ENCODE results near the gene EXOC6B. TPM values are rescaled to one million over a fixed set of nuclear protein-coding genes. Genes with fewer than 3 reads are reported as not detected.

Gene EXOC6B
- total and polyA plus RNA-seq, 4 donors: 5.8 to 45.9 (median 26.2) TPM

GRCh38 chr2:72806280-72806945, 19.4 kb downstream of the EXOC6B start:
- H3K4me3 ChIP-seq (ENCODE audit: low read length in 2 of 2): no peak overlapping the region
- H3K9me3 ChIP-seq (ENCODE audit: control insufficient read depth, low read length): peaks cover 3% of the 10 kb centered on the region
- peaks cover 0 to 2% of the 10 kb centered on the region in 2 donors for H3K36me3 ChIP-seq (ENCODE audit: control insufficient read depth in 1 of 2, insufficient read depth in 2 of 2, low read length in 1 of 2)
- H3K27me3 ChIP-seq (ENCODE audit: control insufficient read depth in 1 of 2, insufficient read depth in 2 of 2, low read length in 1 of 2): no peaks in the 10 kb centered on the region
- H3K4me1 ChIP-seq (ENCODE audit: control insufficient read depth in 1 of 2, insufficient read depth in 2 of 2, low read length in 2 of 2): no peaks in the 10 kb centered on the region
- no peak for DNase-seq
- no peak for ATAC-seq (ENCODE audit: low FRiP score)
- H3K27ac ChIP-seq (ENCODE audit: low read depth in 1 of 2, low read length in 2 of 2): no peak overlapping the region
- intact Hi-C loops (cut with DNase I): no loop called here
- WGBS, 2 donors: 95 to 98% methylated on average over 3 of the region's 3 CpGs

- Histone ChIP-seq H3K4me1 (ENCODE audit: control insufficient read depth in 1 of 2, insufficient read depth in 2 of 2, low read length in 2 of 2) (no peaks in the 10 kb centered on the region), H3K36me3 (ENCODE audit: control insufficient read depth in 1 of 2, insufficient read depth in 2 of 2, low read length in 1 of 2) (no peaks in the 10 kb centered on the region), H3K27me3 (ENCODE audit: control insufficient read depth in 1 of 2, insufficient read depth in 2 of 2, low read length in 1 of 2) (no peaks in the 10 kb centered on the region), H3K27ac (ENCODE audit: low read depth in 1 of 2, low read length in 2 of 2) (no peak overlapping the region), H3K4me3 (ENCODE audit: low read length in 2 of 2) (no peak overlapping the region), H3K9me3 (ENCODE audit: control insufficient read depth, low read length) (peaks cover under 1% of the 10 kb centered on the region)
- ATAC-seq (ENCODE audit: low FRiP score) (no peak), DNase-seq (no peak)
- intact Hi-C loops (cut with DNase I): no loop called here
Measured at GRCh38 chr2:72803626-72804320, 22.1 kb downstream of the EXOC6B start.

- intact Hi-C loops (cut with DNase I): no loop called here
- Histone ChIP-seq H3K9me3 (ENCODE audit: control insufficient read depth, low read length) (no peaks in the 10 kb centered on the region), H3K4me1 (ENCODE audit: control insufficient read depth in 1 of 2, insufficient read depth in 2 of 2, low read length in 2 of 2) (no peaks in the 10 kb centered on the region), H3K4me3 (ENCODE audit: low read length in 2 of 2) (no peak overlapping the region), H3K27me3 (ENCODE audit: control insufficient read depth in 1 of 2, insufficient read depth in 2 of 2, low read length in 1 of 2) (no peaks in the 10 kb centered on the region), H3K27ac (ENCODE audit: low read depth in 1 of 2, low read length in 2 of 2) (no peak overlapping the region), H3K36me3 (ENCODE audit: control insufficient read depth in 1 of 2, insufficient read depth in 2 of 2, low read length in 1 of 2) (no peaks in the 10 kb centered on the region)
- no peak for DNase-seq
- WGBS, 2 donors: 78 to 81% methylated on average over 1 of the region's 1 CpG
- no peak for ATAC-seq (ENCODE audit: low FRiP score)
Measured at GRCh38 chr2:72803151-72803550, 22.7 kb downstream of the EXOC6B start.

- intact Hi-C loops (cut with DNase I): no loop called here
Measured at GRCh38 chr2:72800492-72800891, 25.3 kb downstream of the EXOC6B start.

GRCh38 chr2:72797740-72798139, 28.1 kb downstream of the EXOC6B start:
- Histone ChIP-seq H3K9me3 (ENCODE audit: control insufficient read depth, low read length) (no peaks in the 10 kb centered on the region), H3K4me3 (ENCODE audit: low read length in 2 of 2) (no peak overlapping the region), H3K27me3 (ENCODE audit: control insufficient read depth in 1 of 2, insufficient read depth in 2 of 2, low read length in 1 of 2) (no peaks in the 10 kb centered on the region), H3K36me3 (ENCODE audit: control insufficient read depth in 1 of 2, insufficient read depth in 2 of 2, low read length in 1 of 2) (no peaks in the 10 kb centered on the region), H3K4me1 (ENCODE audit: control insufficient read depth in 1 of 2, insufficient read depth in 2 of 2, low read length in 2 of 2) (peaks cover 1 to 6% of the 10 kb centered on the region in 2 donors), H3K27ac (ENCODE audit: low read depth in 1 of 2, low read length in 2 of 2) (no peak overlapping the region)
- 96 to 97% methylated on average over 4 of the region's 4 CpGs for WGBS, 2 donors
- no peak for DNase-seq
- ATAC-seq (ENCODE audit: low FRiP score): no peak
- intact Hi-C loops (cut with DNase I): no loop called here

More at GRCh38 chr2:72800492-72800891, 25.3 kb downstream of the EXOC6B start:
- ATAC-seq (ENCODE audit: low FRiP score): no peak
- Histone ChIP-seq H3K4me1 (ENCODE audit: control insufficient read depth in 1 of 2, insufficient read depth in 2 of 2, low read length in 2 of 2) (peaks cover 0 to 1% of the 10 kb centered on the region in 2 donors), H3K9me3 (ENCODE audit: control insufficient read depth, low read length) (no peaks in the 10 kb centered on the region), H3K27ac (ENCODE audit: low read depth in 1 of 2, low read length in 2 of 2) (no peak overlapping the region), H3K36me3 (ENCODE audit: control insufficient read depth in 1 of 2, insufficient read depth in 2 of 2, low read length in 1 of 2) (no peaks in the 10 kb centered on the region), H3K4me3 (ENCODE audit: low read length in 2 of 2) (no peak overlapping the region), H3K27me3 (ENCODE audit: control insufficient read depth in 1 of 2, insufficient read depth in 2 of 2, low read length in 1 of 2) (no peaks in the 10 kb centered on the region)
- 97 to 98% methylated on average over 2 of the region's 2 CpGs for WGBS, 2 donors
- no peak for DNase-seq

GRCh38 chr2:72796766-72797165, 29.1 kb downstream of the EXOC6B start:
- no peak for DNase-seq
- intact Hi-C loops (cut with DNase I): no loop called here

GRCh38 chr2:72794572-72794971, 31.3 kb downstream of the EXOC6B start:
- Histone ChIP-seq H3K27ac (ENCODE audit: low read depth in 1 of 2, low read length in 2 of 2) (no peak overlapping the region), H3K4me3 (ENCODE audit: low read length in 2 of 2) (no peak overlapping the region), H3K9me3 (ENCODE audit: control insufficient read depth, low read length) (no peaks in the 10 kb centered on the region), H3K27me3 (ENCODE audit: control insufficient read depth in 1 of 2, insufficient read depth in 2 of 2, low read length in 1 of 2) (no peaks in the 10 kb centered on the region), H3K36me3 (ENCODE audit: control insufficient read depth in 1 of 2, insufficient read depth in 2 of 2, low read length in 1 of 2) (no peaks in the 10 kb centered on the region), H3K4me1 (ENCODE audit: control insufficient read depth in 1 of 2, insufficient read depth in 2 of 2, low read length in 2 of 2) (peaks cover 1 to 8% of the 10 kb centered on the region in 2 donors)
- no peak for ATAC-seq (ENCODE audit: low FRiP score)
- intact Hi-C loops (cut with DNase I): no loop called here
- WGBS, 2 donors: 81 to 84% methylated on average over 1 of the region's 1 CpG
- no peak for DNase-seq

More at GRCh38 chr2:72796766-72797165, 29.1 kb downstream of the EXOC6B start:
- H3K4me1 ChIP-seq (ENCODE audit: control insufficient read depth in 1 of 2, insufficient read depth in 2 of 2, low read length in 2 of 2): peaks cover 1 to 6% of the 10 kb centered on the region in 2 donors
- H3K27ac ChIP-seq (ENCODE audit: low read depth in 1 of 2, low read length in 2 of 2): no peak overlapping the region
- H3K27me3 ChIP-seq (ENCODE audit: control insufficient read depth in 1 of 2, insufficient read depth in 2 of 2, low read length in 1 of 2): no peaks in the 10 kb centered on the region
- no peak overlapping the region for H3K4me3 ChIP-seq (ENCODE audit: low read length in 2 of 2)
- no peak for ATAC-seq (ENCODE audit: low FRiP score)
- H3K36me3 ChIP-seq (ENCODE audit: control insufficient read depth in 1 of 2, insufficient read depth in 2 of 2, low read length in 1 of 2): no peaks in the 10 kb centered on the region
- H3K9me3 ChIP-seq (ENCODE audit: control insufficient read depth, low read length): no peaks in the 10 kb centered on the region

GRCh38 chr2:72793798-72794440, 31.9 kb downstream of the EXOC6B start:
- no peak overlapping the region for H3K4me3 ChIP-seq (ENCODE audit: low read length in 2 of 2)

More at GRCh38 chr2:72793798-72794440, 31.9 kb downstream of the EXOC6B start:
- no peaks in the 10 kb centered on the region for H3K27me3 ChIP-seq (ENCODE audit: control insufficient read depth in 1 of 2, insufficient read depth in 2 of 2, low read length in 1 of 2)
- DNase-seq: no peak
- no peak overlapping the region for H3K27ac ChIP-seq (ENCODE audit: low read depth in 1 of 2, low read length in 2 of 2)
- H3K4me1 ChIP-seq (ENCODE audit: control insufficient read depth in 1 of 2, insufficient read depth in 2 of 2, low read length in 2 of 2): peaks cover 1 to 8% of the 10 kb centered on the region in 2 donors
- no peaks in the 10 kb centered on the region for H3K36me3 ChIP-seq (ENCODE audit: control insufficient read depth in 1 of 2, insufficient read depth in 2 of 2, low read length in 1 of 2)
- intact Hi-C loops (cut with DNase I): no loop called here
- no peaks in the 10 kb centered on the region for H3K9me3 ChIP-seq (ENCODE audit: control insufficient read depth, low read length)
- no peak for ATAC-seq (ENCODE audit: low FRiP score)
- 31 to 37% methylated on average over 3 of the region's 3 CpGs for WGBS, 2 donors
